Amniotic stem cell (primary cell): ENCODE results near the gene GNPAT.

Experiments used
- DNase-seq: peaks from one replicate; lab custom pipeline; 2025; lab: John Stamatoyannopoulos, UW

The GNPAT gene

DNA sequence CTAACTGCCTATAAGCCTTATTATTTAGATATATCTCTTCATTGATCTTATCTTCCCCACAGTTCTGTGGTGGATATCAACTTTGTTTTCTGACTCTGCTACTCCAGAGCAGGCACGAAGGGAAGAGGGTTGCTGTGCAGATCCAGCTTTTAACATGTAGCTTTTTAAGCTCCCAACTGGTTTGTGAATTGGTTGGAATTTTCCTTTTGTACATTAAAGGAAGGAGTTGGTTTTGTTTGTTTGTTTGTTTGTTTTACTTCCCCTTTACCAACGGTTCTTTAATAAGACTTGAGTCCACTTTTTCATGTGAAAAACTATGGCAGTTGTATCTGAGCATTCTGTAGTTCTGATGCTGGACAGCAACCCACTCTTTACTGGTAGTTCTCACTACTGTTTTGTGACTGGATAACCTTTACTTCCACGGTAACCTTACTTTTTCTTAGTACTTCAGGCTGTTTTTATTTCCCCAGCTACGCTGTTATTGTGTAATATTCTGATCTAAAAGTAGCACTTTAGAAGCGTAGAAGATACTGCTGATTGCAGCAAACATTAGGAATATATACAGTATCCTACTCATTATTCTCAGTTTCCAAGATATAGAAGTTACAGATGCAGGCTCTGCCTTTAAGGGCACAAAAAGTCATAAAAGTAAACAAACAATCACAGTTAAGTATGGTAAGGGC is 1.6 kb downstream of the GNPAT start:
- no peak for DNase-seq

DNA sequence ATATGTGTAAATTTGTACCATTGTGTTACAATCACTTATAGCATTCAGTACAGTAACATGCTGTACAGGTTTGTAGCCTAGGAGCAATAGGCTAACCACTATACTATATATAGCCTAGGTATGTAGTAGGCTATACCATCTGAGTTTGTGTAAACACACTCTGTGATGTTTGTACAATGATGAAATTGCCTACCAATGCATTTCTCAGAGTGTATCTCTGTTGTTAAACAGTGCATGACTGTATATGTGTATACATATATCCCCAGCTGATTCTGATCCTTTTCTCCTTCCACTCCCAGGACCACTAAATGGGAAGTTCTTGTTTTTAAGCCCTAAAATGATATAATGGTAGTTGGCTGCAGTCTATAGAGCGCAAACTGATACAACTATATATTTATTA is 7.8 kb downstream of the GNPAT start:
- no peak for DNase-seq

DNA sequence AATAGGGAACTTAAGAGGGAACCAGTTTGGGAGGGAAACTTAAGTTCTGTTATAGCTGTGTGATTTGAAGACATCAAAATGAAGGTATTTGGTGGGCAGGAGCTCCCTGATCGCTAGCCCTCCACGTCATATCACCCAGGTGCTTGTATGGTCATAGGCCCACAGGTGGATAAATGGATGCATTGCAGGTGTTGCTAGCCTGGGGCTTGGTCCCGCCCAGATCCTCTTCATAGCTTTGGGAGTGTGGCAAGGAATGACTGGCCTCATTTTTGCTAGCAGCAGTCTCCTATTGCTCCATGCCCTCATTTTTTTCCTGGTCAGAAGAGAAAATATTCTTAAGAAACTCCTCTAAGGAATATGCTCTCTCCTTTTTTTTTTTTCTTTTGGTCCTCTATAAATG is 11.3 kb downstream of the GNPAT start:
- DNase-seq, result no peak

DNA sequence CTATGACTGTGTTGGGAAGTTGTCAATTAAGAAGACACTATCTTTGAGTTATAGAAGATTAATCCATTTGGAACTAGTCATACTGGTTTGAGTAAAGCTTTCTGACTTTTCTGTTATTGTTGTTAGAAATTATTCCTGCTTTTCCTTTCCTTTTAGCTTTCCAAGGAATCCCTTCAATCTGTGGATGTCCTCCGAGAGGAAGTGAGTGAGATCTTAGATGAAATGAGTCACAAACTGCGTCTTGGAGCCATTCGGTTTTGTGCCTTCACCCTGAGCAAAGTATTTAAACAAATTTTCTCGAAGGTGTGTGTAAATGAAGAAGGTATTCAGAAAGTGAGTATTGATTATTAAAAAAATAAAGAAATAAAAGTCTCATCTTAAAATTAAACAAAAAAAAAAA is 19.3 kb downstream of the GNPAT start:
- no peak for DNase-seq

DNA sequence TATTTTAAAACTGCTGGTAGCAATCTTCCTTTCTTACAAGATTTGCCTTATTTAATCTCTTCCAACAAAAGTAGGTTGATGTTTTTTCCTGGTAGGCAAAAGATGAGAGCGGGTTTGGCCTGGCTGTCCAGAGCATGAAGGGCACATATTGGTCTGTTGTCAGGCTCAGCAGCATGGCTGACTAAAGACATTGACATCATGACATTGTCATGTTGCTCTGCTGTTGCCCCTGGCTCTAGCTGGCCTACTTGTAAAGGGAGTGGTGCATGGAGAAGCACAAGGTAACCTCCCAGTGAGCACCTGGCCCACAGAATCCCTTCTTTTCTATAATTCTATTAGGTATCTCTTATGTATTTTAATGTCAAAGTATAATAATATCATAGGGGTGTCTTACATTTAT is 23.6 kb downstream of the GNPAT start:
- no peak for DNase-seq

DNA sequence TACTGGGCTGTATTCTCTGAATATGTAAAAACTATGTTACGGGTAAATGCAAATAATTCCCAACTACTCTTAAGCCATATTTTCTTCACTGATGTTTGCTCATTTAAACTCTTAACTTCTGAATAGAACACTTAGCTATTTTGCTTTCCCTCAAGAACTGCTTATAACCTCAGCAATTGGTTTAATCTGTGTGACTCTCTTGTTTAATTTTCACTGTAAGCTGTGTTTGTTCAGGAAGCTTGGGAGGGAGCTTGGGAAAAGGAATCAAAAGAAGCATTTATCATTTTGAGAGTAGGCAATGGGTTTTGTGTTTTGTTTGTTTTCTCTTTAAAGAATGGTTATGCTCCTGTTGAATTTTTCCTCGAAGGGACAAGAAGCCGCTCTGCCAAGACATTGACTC is 24.4 kb downstream of the GNPAT start:
- no peak for DNase-seq

DNA sequence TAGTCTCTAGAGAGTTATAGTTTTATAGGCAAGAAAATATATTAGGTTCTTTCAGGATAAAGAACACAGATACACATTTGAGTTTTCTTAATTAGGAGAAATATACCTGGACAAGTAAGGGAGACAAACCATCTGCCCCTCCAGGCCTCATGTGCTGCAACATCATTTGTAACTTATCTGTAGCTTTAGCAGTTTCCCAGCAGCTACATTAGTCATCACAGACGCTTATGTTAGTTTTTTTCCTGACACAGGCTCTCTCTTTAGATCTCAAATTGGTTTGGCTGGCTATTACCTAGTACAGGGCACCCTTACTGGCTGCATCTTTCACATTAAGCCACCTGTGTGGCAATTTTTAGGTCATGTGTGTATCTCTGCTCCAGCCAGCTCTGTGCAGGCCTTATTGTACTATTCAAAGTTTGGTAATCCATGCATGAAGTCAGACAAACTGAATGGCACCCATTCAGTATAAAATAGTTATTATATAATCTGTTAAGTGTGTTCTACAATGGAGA is 25.9 kb downstream of the GNPAT start:
- DNase-seq, result no peak

DNA sequence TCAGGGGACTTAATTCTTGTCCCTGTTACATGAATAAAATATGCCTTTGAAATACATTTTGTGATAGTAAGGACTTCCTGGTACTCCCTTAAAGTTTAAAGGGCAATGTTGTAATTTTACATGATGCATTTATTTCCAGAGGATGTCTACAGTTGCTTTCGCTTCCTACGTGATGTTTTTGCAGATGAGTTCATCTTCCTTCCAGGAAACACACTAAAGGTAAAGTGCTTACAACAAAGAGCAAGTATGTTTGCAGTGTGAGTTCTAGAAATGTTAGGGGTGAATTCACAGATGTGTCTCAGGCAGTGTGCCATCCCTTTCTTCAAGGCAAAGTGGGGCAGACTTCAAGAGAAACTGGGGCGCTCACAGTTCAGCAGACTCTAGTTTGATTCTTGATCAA is 31.2 kb downstream of the GNPAT start:
- no peak for DNase-seq

DNA sequence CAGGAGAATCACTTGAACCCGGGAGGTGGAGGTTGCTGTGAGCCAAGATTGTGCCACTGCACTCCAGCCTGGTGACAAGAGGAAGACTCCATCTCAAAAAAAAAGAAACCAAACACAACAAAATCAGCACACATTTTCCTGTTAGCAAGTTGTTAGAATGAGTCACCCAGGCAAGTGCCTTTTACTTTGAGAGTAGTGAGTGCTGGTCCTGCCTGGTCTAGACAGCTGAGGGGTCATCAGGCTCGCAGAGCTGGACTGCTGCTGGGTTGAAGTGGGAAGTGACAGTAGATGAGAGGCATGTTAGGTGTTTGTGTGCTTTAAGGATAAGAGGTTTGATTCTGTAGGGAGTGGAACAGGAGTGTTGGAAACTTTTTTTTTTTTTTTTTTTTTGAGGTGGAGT is 31.9 kb downstream of the GNPAT start:
- DNase-seq, result no peak

DNA sequence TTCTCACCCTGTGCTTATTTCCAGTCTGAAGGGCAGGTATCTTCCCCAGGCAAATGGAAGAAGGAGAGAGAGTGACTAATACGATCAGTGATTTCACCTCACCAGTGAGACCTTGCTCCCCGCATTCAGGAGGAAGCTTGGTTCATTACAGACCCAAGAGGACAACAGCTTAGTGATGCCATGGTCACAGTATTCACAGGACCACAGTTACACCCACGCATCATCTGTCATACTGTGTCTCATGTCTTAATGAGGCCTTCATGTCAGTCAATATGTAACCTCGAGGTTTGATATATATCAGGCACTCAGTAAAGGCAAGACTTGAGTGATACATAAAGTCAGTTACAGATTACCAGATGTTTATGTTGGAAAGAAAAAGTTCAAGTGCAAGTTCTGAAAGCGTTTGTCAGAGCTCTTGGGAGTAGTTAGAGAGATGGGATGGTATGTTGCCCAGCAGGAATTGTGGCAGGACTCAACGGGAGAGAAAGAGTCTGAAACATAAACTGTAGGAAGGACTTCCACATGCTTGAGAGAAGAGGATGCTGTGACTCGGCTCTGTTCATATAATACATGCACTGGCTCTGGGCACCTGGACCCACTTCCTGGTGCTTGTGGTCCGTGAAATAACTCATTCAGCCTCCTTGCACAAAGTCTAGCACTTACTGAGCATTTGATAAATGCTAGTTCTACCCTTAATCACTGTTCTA is 33.3 kb downstream of the GNPAT start:
- no peak for DNase-seq

DNA sequence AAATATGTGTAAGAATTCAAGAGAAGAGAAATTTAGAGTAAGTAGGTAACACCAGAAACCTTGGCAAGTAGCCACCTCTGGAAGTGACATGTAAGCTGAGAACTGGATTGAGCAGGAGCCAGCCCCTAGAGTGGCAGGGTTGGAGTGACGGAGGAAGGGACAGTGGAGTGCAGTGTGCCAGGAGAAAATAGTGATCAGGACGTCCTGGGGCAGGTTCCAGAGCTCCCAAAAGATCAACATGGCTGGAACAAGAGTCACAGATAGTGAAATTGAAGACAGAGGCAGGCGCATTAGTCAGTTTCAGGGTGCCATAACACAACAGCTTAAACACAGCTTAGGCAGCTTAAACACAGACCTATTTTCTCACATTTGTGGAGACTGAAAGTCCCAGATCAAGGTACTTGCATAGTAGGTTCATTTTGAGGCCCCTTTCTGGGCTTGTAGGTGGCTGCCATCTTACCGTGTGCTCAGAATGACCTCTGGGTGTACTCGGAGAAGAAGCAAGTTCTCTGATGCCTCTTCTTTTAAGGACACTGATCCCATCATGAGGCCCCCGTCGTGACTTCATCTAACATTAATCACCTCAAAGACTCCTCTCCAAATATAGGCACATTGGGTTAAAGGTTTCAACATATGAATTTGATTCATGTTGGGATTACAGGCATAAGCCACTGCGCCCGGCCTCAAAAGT is 37.2 kb downstream of the GNPAT start:
- DNase-seq, result no peak

DNA sequence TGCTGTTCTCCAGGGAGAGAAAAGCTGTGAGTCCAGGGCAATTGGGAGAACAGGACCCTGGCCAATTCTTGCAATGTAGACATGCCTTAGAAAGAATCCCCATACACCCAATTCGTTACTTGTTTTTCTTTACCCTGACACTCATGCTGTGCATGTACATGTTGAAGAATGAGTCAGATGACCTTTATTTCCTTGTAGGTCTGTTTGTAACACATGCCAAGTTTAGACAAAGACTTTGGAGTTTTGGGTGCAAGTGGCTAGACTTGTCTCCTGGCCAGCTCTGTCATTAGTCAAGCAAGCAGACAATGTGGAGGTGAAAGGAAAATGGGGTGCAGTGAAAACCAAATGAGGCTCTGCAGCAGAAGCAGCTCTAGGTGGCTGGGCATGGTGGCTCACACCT is 38.1 kb downstream of the GNPAT start:
- DNase-seq, result no peak

DNA sequence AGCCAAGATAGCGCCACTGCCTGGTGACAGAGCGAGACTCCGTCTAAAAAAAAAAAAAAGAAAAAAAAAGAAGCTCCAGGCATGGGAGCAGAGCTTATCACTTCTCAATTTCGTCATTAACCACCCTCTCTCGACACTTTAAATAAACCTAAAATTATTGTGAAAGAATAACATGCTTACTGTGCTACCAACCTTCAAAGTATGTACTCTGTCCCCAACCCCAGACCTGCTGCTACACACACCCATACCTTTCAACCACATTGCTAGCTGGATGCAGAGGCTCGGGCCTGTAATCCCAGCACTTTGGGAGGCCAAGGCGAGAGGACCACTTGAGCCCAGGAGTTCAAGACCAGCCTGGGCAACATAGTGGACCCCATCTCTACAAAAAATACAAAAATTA is 38.7 kb downstream of the GNPAT start:
- no peak for DNase-seq

DNA sequence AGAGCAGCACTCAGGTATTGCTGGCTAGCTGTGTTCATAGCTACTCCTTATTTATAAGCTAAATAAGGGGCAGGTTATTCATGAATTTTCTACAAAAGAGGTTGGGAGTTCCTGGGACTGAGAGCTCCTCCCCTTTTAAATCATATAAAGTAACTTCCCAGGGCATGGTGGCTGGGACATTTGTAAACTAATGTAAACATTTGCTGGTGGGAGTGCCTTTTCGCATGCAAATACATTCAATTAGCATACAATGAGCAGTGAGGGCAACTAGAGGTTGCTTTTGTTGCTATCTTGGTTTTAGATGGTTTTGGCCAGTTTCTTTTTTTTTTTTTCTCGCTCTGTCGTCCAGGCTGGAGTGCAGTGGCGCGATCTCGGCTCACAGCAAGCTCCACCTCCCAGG is 43.4 kb downstream of the GNPAT start:
- no peak for DNase-seq

DNA sequence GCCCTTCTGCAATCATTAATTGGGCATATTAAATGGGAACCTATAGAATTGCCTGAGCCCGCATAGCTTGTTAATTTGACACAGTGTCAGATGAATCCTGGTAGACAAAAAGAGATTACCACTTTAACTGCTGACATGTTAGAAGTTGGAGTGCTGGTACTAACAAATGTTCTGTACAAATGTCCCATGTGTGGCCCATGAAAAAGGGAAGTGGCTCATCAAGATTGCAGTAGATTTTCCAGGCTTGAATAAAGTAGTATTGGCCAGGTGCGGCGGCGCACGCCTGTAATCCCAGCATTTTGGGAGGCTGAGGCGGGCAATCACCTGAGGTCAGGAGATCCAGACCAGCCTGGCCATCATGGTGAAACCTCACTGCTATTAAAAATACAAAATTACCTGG is 45.6 kb downstream of the GNPAT start:
- DNase-seq, result no peak

DNA sequence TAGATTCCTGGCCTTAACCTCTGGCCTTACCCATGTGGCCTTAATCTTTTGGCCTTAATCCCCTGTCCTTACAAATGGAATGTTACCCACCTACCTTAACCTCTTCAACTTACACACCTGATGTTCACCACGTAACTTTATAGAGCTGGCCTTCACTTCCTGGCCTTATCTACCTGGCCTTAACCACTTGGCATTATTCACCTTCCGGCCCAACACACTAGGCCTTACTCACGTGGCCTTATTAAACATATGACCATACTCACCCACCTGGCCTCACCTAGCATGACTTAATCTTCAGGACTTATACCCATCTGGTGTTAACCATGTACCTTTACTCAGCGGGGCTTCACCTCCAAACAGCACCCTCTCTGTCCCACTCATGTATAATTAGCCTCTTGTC is 54.9 kb downstream of the GNPAT start:
- DNase-seq, result no peak

DNA sequence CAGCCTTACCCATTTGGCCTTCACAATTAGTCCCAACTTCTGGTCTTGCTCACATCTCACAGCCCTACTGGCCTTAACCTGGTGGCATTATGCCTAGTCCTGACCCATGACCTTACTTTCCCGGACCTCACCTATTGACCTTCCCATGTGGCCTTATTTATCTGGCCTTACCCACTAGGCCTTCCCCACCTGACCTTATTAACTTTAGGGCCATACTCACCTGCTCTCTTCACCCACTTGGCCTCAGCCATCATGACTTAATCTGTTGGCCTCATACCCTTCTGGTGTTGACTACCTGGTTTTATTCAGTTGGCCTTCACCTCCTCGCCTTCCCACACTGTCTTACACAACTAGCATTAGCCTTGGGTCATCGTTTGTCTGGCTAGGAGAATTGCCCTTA is 61.0 kb downstream of the GNPAT start:
- no peak for DNase-seq

DNA sequence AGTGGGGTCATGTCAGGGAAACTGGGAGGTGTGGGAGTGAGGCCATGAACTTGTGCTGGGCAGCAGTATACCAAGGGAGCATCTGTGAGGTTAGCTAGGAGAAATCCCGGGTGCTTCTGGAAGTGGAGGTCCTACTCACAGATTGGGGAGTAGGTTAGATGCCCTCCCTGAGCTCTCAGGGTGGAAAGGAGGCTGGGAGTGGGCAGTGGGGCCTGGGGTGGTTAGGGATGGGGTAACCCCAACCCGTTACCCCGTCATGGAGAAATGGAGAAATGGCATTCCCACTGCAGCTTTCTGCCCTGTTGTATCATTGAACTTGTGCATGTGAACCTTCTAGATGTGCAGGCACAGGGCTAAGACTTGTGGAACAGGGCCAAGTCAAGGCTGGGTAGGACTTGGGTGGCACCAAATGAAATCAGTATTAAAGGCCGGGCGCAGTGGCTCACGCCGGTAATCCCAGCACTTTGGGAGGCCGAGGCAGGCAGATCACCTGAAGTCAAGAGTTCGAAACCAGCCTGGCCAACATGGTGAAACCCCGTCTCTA is 69.5 kb downstream of the GNPAT start:
- DNase-seq, result no peak

DNA sequence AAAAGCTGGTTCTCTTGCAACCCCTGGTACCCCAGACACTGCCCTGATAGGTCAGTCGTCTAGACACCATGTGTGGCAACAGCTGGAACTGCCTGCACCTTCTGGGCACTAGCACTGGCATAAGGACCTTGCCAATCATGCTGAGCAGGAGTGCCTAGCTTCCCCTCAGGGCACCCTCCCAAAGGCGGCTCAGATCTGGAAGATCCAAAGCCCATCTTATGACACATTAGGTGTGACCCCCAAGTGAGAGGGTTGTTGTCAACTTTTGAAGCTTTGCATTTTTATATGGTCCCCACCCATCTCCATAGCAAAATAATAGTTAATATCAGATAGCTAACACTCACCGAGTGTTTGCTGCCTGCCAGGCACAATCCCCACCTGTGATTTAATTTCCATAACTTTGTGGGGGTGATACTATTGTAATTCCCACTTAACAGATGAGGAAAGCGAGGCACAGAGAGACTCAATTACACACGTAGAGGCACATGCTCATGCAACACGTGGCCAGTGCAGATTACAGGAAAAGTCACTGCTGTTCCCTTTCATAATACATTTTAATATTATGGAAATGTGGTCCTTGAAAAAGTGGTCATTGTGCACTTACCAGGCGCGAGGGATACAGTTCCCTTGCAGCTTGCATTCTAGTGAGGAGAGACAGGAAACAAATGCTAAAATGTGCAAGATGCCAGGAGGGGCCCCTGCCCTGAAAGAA is 70.9 kb downstream of the GNPAT start:
- no peak for DNase-seq

DNA sequence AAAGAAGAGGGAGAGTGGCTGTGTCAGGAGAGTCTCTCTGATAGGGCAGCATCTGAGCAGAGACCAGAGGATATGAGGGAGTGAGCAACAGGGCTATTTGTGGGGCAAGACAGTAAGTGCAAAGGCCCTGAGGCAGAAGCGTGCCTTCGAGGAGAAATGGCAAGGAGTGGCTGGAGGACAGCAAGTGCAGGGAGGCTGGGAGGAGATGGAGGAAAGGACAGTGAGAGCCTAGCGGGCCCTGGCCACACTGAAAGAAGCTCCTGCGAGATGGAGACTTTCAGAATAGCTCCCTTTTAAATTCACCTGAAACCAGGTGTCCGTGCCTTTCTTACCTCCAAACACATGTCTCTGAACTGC is 71.4 kb downstream of the GNPAT start:
- DNase-seq, result no peak

DNA sequence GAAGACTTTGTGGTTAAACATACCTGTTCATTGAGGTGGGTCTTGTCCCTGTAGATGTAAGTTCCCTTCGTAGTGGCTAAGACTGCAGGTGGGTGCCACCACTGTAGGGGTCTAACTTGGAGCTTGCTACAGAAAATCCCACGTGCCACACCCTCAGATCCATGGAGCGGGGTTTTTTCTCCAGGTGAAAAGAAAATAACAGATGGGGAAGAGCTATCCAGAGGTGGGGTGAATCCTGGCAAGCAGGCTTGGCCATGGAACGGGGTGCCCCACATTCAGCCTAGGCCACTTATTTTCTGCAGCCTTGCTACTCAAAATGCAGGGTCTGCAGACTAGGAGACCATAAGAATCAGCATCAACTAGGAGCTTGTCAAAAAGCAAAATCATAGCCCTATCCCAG is 72.6 kb downstream of the GNPAT start:
- no peak for DNase-seq

DNA sequence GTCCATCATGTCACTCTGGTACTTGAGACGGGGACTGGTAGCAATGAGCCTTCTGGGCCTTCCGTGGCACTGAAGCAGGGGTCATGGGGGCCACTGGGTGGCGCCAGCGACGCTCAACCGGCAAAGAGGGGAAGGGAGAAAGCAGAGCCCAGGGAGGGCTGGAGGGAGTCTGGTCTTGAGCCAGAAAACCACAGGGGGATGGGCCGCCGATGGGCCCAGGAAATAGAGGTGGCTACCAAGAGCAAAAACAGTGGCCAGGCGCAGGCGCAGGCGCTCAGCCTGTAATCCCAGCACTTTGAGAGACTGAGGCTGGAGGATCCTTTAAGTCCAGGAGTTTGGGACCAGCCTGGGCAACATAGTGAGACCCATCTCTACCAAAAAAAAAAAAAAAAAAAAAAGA is 74.9 kb downstream of the GNPAT start:
- no peak for DNase-seq
